Nephron progenitor cell (in vitro differentiated cells): ENCODE results near the gene LRRC27.

Experiments
- DNase-seq: peaks from one replicate; pipeline ENCODE4 v3.0.0; 2021
- H3K27ac Mint-ChIP-seq: 2 replicates; pipeline ENCODE4 v1.8.0; 2021; ENCODE audit warnings: mild to moderate bottlenecking, moderate library complexity, mixed read lengths
- H3K27me3 Mint-ChIP-seq: 2 replicates; pipeline ENCODE4 v1.8.0; 2021; ENCODE audit warnings: mild to moderate bottlenecking, low read depth, mixed read lengths; ENCODE audit not compliant: poor library complexity
- H3K36me3 Mint-ChIP-seq: 2 replicates; pipeline ENCODE4 v1.8.0; 2021; ENCODE audit warnings: low read depth, mixed read lengths
- H3K4me1 Mint-ChIP-seq: 2 replicates; pipeline ENCODE4 v1.8.0; 2021; ENCODE audit warnings: mixed read lengths
- H3K4me3 Mint-ChIP-seq: 2 replicates; pipeline ENCODE4 v1.8.0; 2021; ENCODE audit warnings: mild to moderate bottlenecking, moderate library complexity, mixed read lengths
- H3K9me3 Mint-ChIP-seq: 2 replicates; pipeline ENCODE4 v1.8.0; 2021; ENCODE audit warnings: mild to moderate bottlenecking, moderate library complexity, mixed read lengths
- TF ChIP-seq, protein P1 (sequence below): fragments of 200-600 bp; sonication (generic); IDR thresholded peaks from 2 replicates; pipeline ENCODE4 v1.5.0; 2021; ENCODE audit warnings: antibody characterized with exemption

LRRC27 gene

DNA sequence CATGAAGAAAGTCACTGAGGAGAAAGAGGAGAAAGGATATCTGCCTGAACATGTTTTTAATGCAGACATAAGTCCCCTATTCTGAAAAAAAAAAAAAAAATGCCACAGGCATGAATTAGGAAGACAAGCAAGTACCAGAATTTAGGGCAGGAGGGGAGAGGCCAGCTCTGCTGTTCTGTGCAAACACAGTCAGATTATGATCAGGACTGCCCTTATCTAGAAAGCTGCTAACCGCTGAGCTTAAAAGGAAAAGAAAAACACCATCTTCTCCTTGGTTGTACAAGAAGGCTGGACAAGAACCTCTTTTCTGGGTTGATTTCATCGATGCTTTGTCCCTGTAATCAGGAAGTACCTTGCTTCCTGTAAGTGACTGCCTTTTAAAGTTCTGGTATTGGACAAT is 49.7 kb downstream of the LRRC27 start:
- H3K27me3 Mint-ChIP-seq, result peaks cover 9% of the 10 kb centered on the region
- peaks cover 30% of the 10 kb centered on the region for H3K36me3 Mint-ChIP-seq
- TF ChIP-seq, protein P1, sequence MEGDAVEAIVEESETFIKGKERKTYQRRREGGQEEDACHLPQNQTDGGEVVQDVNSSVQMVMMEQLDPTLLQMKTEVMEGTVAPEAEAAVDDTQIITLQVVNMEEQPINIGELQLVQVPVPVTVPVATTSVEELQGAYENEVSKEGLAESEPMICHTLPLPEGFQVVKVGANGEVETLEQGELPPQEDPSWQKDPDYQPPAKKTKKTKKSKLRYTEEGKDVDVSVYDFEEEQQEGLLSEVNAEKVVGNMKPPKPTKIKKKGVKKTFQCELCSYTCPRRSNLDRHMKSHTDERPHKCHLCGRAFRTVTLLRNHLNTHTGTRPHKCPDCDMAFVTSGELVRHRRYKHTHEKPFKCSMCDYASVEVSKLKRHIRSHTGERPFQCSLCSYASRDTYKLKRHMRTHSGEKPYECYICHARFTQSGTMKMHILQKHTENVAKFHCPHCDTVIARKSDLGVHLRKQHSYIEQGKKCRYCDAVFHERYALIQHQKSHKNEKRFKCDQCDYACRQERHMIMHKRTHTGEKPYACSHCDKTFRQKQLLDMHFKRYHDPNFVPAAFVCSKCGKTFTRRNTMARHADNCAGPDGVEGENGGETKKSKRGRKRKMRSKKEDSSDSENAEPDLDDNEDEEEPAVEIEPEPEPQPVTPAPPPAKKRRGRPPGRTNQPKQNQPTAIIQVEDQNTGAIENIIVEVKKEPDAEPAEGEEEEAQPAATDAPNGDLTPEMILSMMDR, result no peak
- H3K9me3 Mint-ChIP-seq, result peaks cover 25% of the 10 kb centered on the region
- no peak overlapping the region for H3K27ac Mint-ChIP-seq
- H3K4me1 Mint-ChIP-seq, result peaks cover 51% of the 10 kb centered on the region
- H3K4me3 Mint-ChIP-seq, result no peak overlapping the region
- no peak for DNase-seq

DNA sequence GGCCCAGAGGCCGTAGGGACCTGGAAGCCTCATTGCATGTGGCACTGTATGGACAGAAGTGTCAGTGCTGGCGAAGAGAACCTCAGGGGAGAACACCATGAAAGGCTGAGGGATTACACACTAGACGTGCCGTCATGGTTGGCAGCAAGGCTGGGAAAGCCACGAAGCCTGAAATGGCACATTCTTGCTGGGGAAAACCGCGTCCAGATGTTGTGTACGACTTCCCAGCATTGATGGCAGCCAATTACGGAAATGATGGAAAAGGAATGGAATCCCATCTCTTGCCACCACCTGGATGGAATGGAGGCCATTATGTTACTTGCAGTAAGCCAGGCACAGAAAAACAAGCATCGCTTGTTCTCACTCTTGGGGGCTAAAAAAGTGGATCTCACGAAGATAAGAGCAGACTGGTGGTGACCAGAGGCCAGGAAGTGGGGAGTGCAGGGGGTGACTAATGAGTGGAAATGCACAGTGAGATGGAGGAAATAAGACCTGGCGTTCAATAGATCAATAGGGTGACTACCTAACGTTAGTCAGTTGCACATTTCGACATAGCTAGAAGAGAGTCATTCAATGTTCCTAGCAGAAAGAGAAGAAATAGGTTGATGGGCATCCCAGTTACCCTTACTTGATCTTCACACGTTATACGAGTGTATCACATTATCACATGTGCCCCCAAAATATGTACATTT is 50.4 kb downstream of the LRRC27 start:
- peaks cover 25% of the 10 kb centered on the region for H3K9me3 Mint-ChIP-seq
- TF ChIP-seq, protein P1, result no peak
- no peak overlapping the region for H3K4me3 Mint-ChIP-seq
- H3K27me3 Mint-ChIP-seq, result peaks cover 9% of the 10 kb centered on the region
- H3K27ac Mint-ChIP-seq, result peak overlapping the region; percentile 12
- peaks cover 49% of the 10 kb centered on the region for H3K4me1 Mint-ChIP-seq
- peaks cover 30% of the 10 kb centered on the region for H3K36me3 Mint-ChIP-seq
- no peak for DNase-seq

DNA sequence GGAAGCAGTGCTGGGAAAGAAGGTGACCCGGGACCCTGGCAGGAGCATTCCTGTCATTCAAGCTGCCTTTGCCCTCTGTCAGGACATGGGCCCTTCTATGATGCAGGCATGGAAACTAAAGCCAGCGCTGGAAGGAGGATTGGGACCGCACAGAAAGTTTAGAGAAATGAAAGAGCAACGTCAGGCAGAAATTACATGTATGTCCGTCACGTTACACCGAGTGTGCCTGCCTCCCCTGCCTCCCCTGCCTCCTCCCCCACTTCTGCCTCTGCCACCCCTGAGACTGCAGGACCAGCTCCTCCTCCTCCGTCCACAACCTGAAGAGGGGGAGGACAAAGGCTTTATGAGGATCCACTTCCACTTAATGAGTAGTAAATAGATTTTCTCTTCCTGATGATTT is 51.1 kb downstream of the LRRC27 start:
- peaks cover 12% of the 10 kb centered on the region for H3K27me3 Mint-ChIP-seq
- peak overlapping the region; percentile 75 for H3K27ac Mint-ChIP-seq
- TF ChIP-seq, protein P1, result no peak
- H3K36me3 Mint-ChIP-seq, result peaks cover 27% of the 10 kb centered on the region
- H3K9me3 Mint-ChIP-seq, result peaks cover 25% of the 10 kb centered on the region
- no peak overlapping the region for H3K4me3 Mint-ChIP-seq
- peaks cover 51% of the 10 kb centered on the region for H3K4me1 Mint-ChIP-seq
- no peak for DNase-seq

DNA sequence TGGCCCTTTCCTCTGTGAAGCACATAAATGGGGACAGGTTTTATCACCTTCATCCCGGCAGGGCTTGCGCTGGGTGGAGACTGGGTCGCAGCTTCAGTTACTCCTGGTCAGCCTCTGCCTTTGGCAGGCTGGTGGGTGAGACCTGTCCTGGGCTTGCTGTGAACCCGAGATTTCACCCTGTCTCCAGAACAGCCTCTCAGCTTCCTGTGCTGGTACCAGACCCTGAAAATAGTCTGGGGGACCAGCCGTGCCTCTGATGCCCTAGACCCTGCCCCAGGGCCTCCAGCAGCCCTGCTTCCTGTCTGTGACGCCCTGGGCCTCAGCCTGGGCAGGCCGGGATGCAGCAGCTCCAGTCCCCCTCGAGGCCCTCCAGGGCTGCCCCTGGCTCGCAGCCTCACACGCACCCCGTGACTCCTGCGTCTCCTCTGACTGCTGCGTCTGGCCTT is 51.8 kb downstream of the LRRC27 start:
- TF ChIP-seq, protein P1, result no peak
- Mint-ChIP-seq H3K27ac (peak overlapping the region; percentile 75), H3K4me1 (peaks cover 46% of the 10 kb centered on the region), H3K4me3 (peak overlapping the region; percentile 23), H3K9me3 (peaks cover 18% of the 10 kb centered on the region), H3K27me3 (peaks cover 12% of the 10 kb centered on the region), H3K36me3 (peaks cover 21% of the 10 kb centered on the region)
- DNase-seq, result no peak

DNA sequence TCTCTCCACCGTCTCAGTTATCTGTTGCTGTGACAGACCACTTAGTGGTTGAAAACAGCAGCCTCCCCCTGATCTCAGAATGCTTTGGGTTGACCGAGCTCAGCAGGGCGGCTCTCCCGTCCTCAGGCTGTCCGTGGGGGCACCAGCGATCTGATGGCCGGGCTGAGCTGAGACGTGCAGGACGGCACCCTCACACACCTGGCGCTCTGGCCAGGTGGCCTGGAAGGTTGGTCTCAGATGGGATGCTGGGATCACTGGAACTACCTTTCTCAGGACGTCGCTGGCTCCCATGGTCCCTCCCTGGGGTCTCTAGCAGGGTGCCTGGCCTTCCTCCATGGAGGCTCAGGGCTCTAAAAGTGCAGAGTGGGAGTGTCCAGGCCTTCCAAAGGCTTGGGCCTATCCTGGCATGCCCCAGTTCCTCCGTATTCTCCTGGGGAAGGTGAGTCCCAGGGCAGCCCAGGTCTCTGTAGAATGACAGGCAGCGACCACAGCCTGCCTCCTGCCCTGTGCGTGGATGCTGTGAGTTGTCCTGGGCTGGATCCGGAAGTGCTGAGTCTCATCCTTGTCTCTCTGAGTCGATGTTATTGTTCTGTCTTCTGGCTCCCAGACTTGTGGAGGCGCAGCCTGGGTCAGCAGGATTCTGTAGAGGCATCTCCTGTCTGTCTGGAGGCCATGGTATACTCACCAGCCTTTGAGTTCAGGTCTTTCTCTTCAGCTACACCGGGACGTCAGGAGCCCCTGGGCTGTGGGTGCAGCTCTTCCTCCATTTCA is 52.8 kb downstream of the LRRC27 start:
- Mint-ChIP-seq H3K27me3 (peaks cover 8% of the 10 kb centered on the region), H3K36me3 (peaks cover 11% of the 10 kb centered on the region), H3K4me3 (no peak overlapping the region), H3K9me3 (peaks cover 11% of the 10 kb centered on the region), H3K27ac (peak overlapping the region; percentile 55), H3K4me1 (peaks cover 46% of the 10 kb centered on the region)
- no peak for DNase-seq
- TF ChIP-seq, protein P1, result no peak
